D721Med (cell line): ENCODE results near the gene R3HDM1.
"Not testable (repeated sequence)": the region's sequence is repeated elsewhere in the genome, so short reads cannot be mapped to it uniquely, and the experiment has no call there.

ENCODE experiments used
- DNase-seq: peaks from one replicate; pipeline ENCODE4 v3.0.0; 2011; ENCODE audit warnings: low spot score; ENCODE audit not compliant: insufficient read length
- FAIRE-seq: peaks from 2 replicates; lab custom pipeline; 2011; peaks lifted over from hg19 to GRCh38; lab: Jason Lieb, UNC
- TF ChIP-seq, protein P1 (sequence below): IDR thresholded peaks from 2 replicates; pipeline ENCODE4 v1.5.1; 2012; ENCODE audit warnings: mild to moderate bottlenecking, control low read depth; ENCODE audit not compliant: insufficient read depth; ENCODE audit errors: missing control alignments

Gene R3HDM1

DNA sequence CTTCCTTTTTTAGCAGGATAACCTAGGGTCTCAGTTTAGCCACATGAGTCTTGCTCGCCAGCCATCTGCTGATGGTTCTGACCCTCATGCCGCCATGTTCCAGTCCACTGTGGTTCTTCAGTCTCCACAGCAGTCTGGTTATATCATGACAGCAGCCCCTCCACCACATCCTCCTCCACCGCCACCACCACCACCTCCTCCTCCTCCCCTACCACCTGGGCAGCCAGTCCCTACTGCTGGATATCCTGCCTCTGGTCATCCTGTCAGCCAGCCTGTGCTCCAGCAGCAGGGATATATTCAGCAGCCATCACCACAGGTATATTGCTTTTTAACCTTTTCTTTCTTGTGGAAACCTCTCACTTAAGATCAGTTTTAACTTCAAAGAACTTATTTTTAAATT lies 120.4 kb downstream of the R3HDM1 start:
- FAIRE-seq (no peak), DNase-seq (no peak)
- TF ChIP-seq, protein P1, sequence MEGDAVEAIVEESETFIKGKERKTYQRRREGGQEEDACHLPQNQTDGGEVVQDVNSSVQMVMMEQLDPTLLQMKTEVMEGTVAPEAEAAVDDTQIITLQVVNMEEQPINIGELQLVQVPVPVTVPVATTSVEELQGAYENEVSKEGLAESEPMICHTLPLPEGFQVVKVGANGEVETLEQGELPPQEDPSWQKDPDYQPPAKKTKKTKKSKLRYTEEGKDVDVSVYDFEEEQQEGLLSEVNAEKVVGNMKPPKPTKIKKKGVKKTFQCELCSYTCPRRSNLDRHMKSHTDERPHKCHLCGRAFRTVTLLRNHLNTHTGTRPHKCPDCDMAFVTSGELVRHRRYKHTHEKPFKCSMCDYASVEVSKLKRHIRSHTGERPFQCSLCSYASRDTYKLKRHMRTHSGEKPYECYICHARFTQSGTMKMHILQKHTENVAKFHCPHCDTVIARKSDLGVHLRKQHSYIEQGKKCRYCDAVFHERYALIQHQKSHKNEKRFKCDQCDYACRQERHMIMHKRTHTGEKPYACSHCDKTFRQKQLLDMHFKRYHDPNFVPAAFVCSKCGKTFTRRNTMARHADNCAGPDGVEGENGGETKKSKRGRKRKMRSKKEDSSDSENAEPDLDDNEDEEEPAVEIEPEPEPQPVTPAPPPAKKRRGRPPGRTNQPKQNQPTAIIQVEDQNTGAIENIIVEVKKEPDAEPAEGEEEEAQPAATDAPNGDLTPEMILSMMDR: no peak

DNA sequence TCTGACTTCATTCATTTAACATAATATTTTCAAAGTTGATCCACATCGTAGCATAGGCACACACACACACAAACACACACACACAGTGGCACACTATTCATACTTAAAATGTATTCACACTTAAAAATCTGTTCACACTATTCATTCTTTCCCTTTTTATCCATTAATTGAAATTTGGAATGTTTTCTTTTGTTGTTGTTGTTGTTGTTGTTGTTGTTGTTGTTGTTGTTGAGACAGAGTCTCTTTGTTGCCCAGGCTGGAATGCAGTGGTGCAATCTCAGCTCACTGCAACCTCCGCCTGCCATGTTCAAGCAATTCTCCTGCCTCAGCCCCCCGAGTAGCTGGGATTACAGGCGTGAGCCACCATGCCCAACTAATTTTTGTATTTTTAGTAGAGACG lies 123.0 kb downstream of the R3HDM1 start:
- not testable (repeated sequence) for FAIRE-seq, DNase-seq

DNA sequence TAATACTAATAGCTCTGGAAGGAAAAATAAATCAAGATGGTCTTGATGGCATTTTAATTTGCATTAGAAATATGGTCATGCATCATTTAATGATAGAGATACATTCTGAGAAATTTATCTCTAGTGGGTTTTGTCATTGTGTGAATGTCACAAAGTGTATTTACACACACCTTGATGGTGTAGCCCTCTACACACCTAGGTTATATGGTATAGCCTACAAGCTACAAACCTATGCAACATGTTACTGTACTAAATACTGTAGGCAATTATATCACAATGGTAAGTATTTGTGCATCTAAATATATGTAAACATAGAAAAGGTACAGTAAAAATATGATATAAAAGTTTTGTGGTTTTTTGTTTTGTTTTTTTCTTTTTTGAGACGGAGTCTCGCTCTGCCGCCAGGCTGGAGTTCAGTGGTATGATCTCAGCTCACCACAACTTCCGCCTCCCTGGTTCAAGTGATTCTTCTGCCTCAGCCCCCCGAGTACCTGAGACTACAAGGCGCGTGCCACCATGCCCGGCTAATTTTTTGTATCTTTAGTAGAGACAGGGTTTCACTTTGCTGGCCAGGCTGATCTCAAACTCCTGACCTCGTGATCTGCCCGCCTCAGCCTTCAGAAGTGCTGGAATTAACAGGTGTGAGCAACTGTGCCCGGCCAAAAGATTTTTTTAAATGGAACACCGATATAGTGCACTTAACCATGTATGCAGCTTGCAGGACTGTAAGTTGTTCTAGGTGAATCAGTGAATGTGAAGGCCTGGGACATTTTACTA lies 126.7 kb downstream of the R3HDM1 start:
- TF ChIP-seq, protein P1: no peak
- no peak for DNase-seq
- FAIRE-seq: no peak

DNA sequence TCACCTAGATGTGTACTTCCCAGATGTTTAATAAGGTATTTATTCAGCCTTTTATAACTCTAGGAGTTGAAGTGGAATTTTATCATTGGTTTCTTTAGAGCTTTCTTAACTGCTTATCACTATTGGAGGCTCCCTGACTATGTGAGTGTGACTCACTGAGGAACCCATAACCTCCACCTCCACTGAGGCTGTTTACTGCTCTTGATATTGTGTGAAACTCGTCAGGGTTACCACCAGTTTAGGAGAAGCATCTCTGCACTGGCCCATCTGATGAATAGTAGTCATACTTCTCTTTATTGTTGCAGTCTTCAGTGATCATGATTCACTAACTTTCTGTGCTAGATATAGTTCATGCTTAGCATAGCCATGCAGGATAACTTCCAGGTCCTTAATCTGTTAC lies 130.8 kb downstream of the R3HDM1 start:
- TF ChIP-seq, protein P1: no peak
- no peak for DNase-seq
- FAIRE-seq: no peak

DNA sequence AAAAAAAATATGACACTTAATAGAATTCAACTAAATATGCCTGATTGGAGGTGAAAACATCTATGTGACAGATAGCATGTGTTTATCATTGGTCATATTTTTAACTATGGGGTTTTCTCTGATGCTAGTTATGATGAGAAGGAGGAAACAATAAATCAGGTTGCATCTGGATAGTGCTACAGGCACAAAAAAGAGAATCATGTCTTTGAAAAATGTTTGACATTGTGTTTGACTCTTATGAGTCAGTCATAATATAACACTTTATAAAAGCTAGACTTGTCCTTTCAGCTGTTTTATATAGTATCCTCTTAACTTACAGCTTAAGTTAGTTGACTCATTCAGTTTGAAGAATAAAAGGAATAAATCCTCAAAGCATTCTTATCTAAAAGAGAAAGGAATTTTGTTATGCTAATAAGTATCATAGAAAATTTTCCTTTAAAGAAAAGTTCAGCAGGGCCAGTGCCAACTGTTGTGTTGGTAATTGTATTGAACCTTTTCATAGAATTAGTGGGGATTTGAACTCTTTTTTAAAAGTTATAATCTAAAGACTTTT lies 131.9 kb downstream of the R3HDM1 start:
- no peak for DNase-seq
- TF ChIP-seq, protein P1: no peak
- FAIRE-seq: no peak

DNA sequence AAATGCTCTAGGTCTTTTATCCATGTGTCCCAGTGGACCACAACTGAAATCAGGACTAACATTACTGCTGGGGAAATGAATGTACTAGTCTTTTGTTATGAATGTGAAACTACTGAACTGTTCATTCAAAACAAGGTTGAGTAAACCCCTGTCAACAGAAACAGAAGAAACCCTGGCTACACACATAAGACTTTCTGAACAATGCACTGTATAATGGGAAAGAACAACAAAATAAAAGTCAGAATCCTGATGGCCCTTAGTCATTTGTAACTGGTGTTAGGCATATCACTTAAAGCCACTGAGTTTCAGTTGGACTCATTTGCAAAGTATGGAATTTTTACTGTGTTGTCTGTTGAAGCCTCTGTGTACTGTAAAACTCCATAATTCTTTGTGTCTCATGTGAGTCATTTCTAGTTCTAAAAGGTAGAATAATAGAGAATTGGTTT lies 133.4 kb downstream of the R3HDM1 start:
- TF ChIP-seq, protein P1: no peak
- FAIRE-seq (no peak), DNase-seq (no peak)

DNA sequence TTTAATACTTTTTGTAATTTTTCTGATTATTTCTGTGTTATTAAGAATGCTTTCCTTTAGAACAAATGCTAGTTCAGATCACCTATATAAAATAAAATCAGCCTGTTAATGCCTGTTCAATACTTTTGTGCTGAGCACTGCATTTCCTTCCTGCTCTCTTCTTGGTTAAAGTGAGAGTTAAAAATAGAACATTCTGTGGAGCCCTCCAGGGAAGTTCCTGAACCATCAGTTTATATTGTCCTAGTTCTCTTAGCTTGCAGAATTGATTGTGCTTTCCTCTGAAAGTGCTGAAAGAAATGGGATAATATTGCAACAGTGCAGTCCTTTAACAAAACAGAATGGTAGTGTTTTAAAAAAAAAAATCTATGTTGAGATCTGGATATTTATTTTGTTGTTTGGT lies 135.8 kb downstream of the R3HDM1 start:
- DNase-seq: no peak
- TF ChIP-seq, protein P1: no peak
- FAIRE-seq: no peak
